ENCODE data around the gene DRC1. TPM values are rescaled to one million over a fixed set of nuclear protein-coding genes. Genes with fewer than 3 reads are reported as not detected.

DRC1 gene
- total and polyA plus RNA-seq, 2 of the 4 experiments (the other 2 are of a cell fraction), result 0.18 TPM; not detected in 1

- WGBS, 2 experiments (ENCODE audit: extremely low coverage in 2 of 2, insufficient read length in 1 of 2), result no CpG with 5 or more reads among the region's 3 CpGs
- no peaks in the 10 kb centered on the region for H3K79me1 ChIP-seq (ENCODE audit: low read depth in 1 of 2, low read length in 2 of 2)
- H3K4me3 ChIP-seq (ENCODE audit: insufficient read depth, low read depth, low read length), result no peak overlapping the region
- no peak overlapping the region for H4K8ac ChIP-seq (ENCODE audit: low read depth in 2 of 2, low read length in 2 of 2)
- DNase-seq, result no peak
- ATAC-seq (ENCODE audit: low read depth), result no peak
- no peak overlapping the region for H3K18ac ChIP-seq (ENCODE audit: low read depth, low read length)
- no peak overlapping the region for H2BK20ac ChIP-seq (ENCODE audit: low read depth, low read length)
- H3K27me3 ChIP-seq (ENCODE audit: control insufficient read depth, insufficient read depth, low read length), result peaks cover 42% of the 10 kb centered on the region
- H2BK15ac ChIP-seq (ENCODE audit: low read depth, low read length), result no peak overlapping the region
- ChIA-PET CTCF (no interaction called here), POLR2A (ENCODE audit: unreplicated experiment) (no interaction called here)
- H3K9me1 ChIP-seq (ENCODE audit: insufficient read depth, low read length), result peaks cover 6% of the 10 kb centered on the region
- H3K4ac ChIP-seq (ENCODE audit: low read depth, low read length), result no peak overlapping the region
- H3K56ac ChIP-seq (ENCODE audit: extremely low read depth, insufficient read depth, low read length), result no peak overlapping the region
- no peak overlapping the region for H3K14ac ChIP-seq (replicated peaks; ENCODE audit: low read depth, low read length)
- H3K4me1 ChIP-seq (ENCODE audit: control insufficient read depth, insufficient read depth, low read length), result no peaks in the 10 kb centered on the region
- H2AK5ac ChIP-seq (ENCODE audit: low read depth, low read length), result no peak overlapping the region
- H3K36me3 ChIP-seq (ENCODE audit: control insufficient read depth, insufficient read depth, low read length), result no peaks in the 10 kb centered on the region
- no peak overlapping the region for H3K23ac ChIP-seq (ENCODE audit: low read depth, low read length)
- dilution Hi-C loops (cut with HindIII; ENCODE audit: low sequenced_read_pairs, unreplicated experiment), result no loop called here
- no peak overlapping the region for H2AK9ac ChIP-seq (replicated peaks; ENCODE audit: low read depth, low read length, poor library complexity)
- in situ Hi-C loops (cut with MboI; ENCODE audit: low sequenced_read_pairs), result no loop called here
- H2AFZ ChIP-seq (replicated peaks; ENCODE audit: low read length, poor library complexity), result no peak overlapping the region
- H4K91ac ChIP-seq (ENCODE audit: insufficient read depth, low read depth, low read length), result no peak overlapping the region
- no peak overlapping the region for H2BK120ac ChIP-seq (ENCODE audit: low read depth, low read length)
- no peak overlapping the region for H4K5ac ChIP-seq (ENCODE audit: low read depth, low read length)
- no peaks in the 10 kb centered on the region for H4K20me1 ChIP-seq (ENCODE audit: insufficient read depth, low read length)
- intact Hi-C loops (cut with micrococcal nuclease), result no loop called here
- no peak for TF ChIP-seq MAZ (IDR thresholded peaks at IDR 0.05; ENCODE audit: borderline replicate concordance, low read depth, low read length)
- no peak for TF ChIP-seq RFX5 (IDR thresholded peaks at IDR 0.05; ENCODE audit: low read depth, low read length)
- TF ChIP-seq MXI1 (IDR thresholded peaks at IDR 0.05; ENCODE audit: borderline replicate concordance, low read depth, low read length), result no peak
- TF ChIP-seq RCOR1 (IDR thresholded peaks at IDR 0.05; ENCODE audit: insufficient replicate concordance, low read length), result no peak
- H3K4me2 ChIP-seq (ENCODE audit: low read depth, low read length), result no peak overlapping the region
- H3K27ac ChIP-seq (ENCODE audit: insufficient read depth, low read length), result no peak overlapping the region
- H2BK5ac ChIP-seq (ENCODE audit: low read depth, low read length, poor library complexity, severe bottlenecking), result no peak overlapping the region
- no peaks in the 10 kb centered on the region for H3K9me3 ChIP-seq (ENCODE audit: control insufficient read depth, insufficient read depth, low read length)
- H3K9ac ChIP-seq (ENCODE audit: low read depth, low read length), result no peak overlapping the region
- BruUV-seq (replicated peaks), result no TSS peak
These were observed 85.1 kb downstream of the DRC1 start for GRCh38 chr2:26486789-26487188.
